Loucy (cell line): Measurements from ENCODE around the gene RSRC1.

Experiments
- EZH2phosphoT487 ChIP-seq: fragments of 200-600 bp; IDR thresholded peaks from 2 replicates; pipeline ENCODE4 v1.6.1; 2018; ENCODE audit warnings: antibody characterized with exemption, mild to moderate bottlenecking, moderate library complexity, borderline replicate concordance
- TF ChIP-seq, protein P1 (sequence below): fragments of 200-600 bp; sonication (generic); conservative IDR thresholded peaks from 2 replicates; pipeline ENCODE4 v1.5.1; 2014; ENCODE audit warnings: mild to moderate bottlenecking, antibody characterized with exemption, low read length

DNA sequence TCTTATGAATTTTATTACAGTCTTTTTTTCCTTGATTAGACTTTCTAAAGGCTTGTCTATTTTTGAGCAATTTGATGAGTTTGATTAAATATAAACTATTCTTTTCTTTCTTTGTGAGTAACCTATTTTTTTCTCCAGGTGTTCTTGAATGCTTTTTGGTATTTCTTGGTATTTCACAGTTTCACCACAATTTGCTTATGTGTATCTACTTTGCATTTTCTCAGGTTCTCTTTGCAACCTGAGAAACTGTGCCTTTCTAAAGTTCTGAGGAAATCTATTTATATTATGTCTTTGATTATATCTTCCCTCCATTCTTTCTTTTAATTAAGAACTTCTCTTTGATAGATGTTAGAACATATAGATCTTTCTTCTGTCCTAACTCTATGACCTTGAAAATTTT is 344.0 kb downstream of the RSRC1 start:
- TF ChIP-seq, protein P1, sequence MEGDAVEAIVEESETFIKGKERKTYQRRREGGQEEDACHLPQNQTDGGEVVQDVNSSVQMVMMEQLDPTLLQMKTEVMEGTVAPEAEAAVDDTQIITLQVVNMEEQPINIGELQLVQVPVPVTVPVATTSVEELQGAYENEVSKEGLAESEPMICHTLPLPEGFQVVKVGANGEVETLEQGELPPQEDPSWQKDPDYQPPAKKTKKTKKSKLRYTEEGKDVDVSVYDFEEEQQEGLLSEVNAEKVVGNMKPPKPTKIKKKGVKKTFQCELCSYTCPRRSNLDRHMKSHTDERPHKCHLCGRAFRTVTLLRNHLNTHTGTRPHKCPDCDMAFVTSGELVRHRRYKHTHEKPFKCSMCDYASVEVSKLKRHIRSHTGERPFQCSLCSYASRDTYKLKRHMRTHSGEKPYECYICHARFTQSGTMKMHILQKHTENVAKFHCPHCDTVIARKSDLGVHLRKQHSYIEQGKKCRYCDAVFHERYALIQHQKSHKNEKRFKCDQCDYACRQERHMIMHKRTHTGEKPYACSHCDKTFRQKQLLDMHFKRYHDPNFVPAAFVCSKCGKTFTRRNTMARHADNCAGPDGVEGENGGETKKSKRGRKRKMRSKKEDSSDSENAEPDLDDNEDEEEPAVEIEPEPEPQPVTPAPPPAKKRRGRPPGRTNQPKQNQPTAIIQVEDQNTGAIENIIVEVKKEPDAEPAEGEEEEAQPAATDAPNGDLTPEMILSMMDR: no peak
- no peak for TF ChIP-seq EZH2phosphoT487
